ENCODE data around the gene TFDP3.

Gene TFDP3

GRCh38 chrX:133185119-133185518 lies 33.0 kb downstream of the TFDP3 start:
- no peak for FAIRE-seq

GRCh38 chrX:133183806-133184205 lies 34.3 kb downstream of the TFDP3 start:
- no peak for FAIRE-seq

- FAIRE-seq: no peak
Measured at GRCh38 chrX:133179500-133179899, 38.7 kb downstream of the TFDP3 start.

GRCh38 chrX:133177202-133177601 lies 41.0 kb downstream of the TFDP3 start:
- FAIRE-seq: no peak

- FAIRE-seq: no peak
Measured at GRCh38 chrX:133175605-133176004, 42.5 kb downstream of the TFDP3 start.

- FAIRE-seq: no peak
Measured at GRCh38 chrX:133175162-133175561, 43.0 kb downstream of the TFDP3 start.

GRCh38 chrX:133171962-133172708 lies 46.0 kb downstream of the TFDP3 start:
- peak; percentile 3 for FAIRE-seq
